ENCODE measurements around the gene TMEM44. TPM values are rescaled to one million over a fixed set of nuclear protein-coding genes. Genes with fewer than 3 reads are reported as not detected.

Gene TMEM44
- total and polyA plus RNA-seq, 10 donors: 5.5 to 30.3 (median 22.1) TPM

DNA sequence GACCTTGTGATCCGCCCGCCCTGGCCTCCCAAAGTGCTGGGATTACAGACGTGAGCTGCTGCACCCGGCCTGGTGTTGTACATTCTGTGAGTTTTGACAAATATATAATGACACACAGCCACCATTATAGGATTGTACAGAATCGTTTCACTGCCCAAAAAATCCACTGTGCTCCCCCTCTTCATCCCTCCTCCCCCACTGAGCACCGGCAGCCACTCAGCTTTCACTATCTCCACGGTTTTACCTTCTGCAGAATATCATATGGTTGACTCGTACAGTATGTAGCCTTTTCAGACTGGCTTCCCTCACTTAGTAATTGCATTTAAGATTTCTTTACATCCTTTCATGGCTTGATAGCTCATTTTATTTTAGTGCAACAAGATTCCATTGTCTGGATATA is 89.7 kb downstream of the TMEM44 start:
- intact Hi-C loops (cut with DNase I; ENCODE audit: low total_unique reads): no loop called here
- 85 to 97% (median 93%) methylated on average over 8 of the region's 8 CpGs for WGBS, 5 donors
- H3K4me1 ChIP-seq: peaks cover 0 to 18% (median 4%) of the 10 kb centered on the region in 6 donors
- TF ChIP-seq, protein P1, sequence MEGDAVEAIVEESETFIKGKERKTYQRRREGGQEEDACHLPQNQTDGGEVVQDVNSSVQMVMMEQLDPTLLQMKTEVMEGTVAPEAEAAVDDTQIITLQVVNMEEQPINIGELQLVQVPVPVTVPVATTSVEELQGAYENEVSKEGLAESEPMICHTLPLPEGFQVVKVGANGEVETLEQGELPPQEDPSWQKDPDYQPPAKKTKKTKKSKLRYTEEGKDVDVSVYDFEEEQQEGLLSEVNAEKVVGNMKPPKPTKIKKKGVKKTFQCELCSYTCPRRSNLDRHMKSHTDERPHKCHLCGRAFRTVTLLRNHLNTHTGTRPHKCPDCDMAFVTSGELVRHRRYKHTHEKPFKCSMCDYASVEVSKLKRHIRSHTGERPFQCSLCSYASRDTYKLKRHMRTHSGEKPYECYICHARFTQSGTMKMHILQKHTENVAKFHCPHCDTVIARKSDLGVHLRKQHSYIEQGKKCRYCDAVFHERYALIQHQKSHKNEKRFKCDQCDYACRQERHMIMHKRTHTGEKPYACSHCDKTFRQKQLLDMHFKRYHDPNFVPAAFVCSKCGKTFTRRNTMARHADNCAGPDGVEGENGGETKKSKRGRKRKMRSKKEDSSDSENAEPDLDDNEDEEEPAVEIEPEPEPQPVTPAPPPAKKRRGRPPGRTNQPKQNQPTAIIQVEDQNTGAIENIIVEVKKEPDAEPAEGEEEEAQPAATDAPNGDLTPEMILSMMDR (IDR thresholded peaks at IDR 0.05 in 8 of 11, conservative IDR thresholded peaks at IDR 0.05 in 3 of 11): no peak
- peaks cover 0 to 13% (median 0%) of the 10 kb centered on the region in 8 donors for H3K9me3 ChIP-seq
- no peaks in the 10 kb centered on the region for H3K36me3 ChIP-seq
- no peak overlapping the region for H3K27ac ChIP-seq
- no peak for DNase-seq
- H3K27me3 ChIP-seq (replicated peaks in 1 of 7): no peaks in the 10 kb centered on the region
- H3K4me3 ChIP-seq: no peak overlapping the region

DNA sequence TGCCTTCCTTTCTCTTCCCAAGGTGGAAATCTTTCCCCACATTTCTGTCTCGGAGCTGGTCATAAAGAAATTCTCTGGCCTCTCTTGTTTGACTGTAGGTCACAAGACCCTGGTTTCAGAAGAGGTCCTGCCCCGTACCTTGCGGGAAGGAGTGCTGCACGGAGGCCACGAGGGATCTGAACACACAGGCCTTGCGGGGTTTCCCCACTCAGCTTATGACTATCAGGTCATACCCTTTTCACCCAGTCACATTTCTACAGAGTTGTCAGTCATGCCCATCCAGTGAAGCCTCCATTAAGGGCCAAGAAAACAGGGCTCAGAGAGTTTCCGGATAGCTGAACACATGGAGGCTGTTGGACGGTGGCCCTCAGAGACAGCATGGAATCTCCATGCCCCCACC is 91.7 kb downstream of the TMEM44 start:
- Histone ChIP-seq H3K27ac (peak overlapping the region in 1 of 8 donors; percentile 43), H3K4me1 (peaks cover 0 to 25% (median 4%) of the 10 kb centered on the region in 6 donors), H3K27me3 (replicated peaks in 1 of 7) (no peaks in the 10 kb centered on the region), H3K4me3 (no peak overlapping the region), H3K9me3 (peaks cover 0 to 3% (median 0%) of the 10 kb centered on the region in 8 donors), H3K36me3 (no peaks in the 10 kb centered on the region)
- TF ChIP-seq, protein P1 (IDR thresholded peaks at IDR 0.05 in 8 of 11, conservative IDR thresholded peaks at IDR 0.05 in 3 of 11): no peak
- TF ChIP-seq POLR2A (IDR thresholded peaks at IDR 0.05): no peak
- no peak for TF ChIP-seq POLR2AphosphoS5 (IDR thresholded peaks at IDR 0.05)
- no peak for DNase-seq
- WGBS, 5 donors: 78 to 90% (median 86%) methylated on average over 8 of the region's 8 CpGs
- intact Hi-C loops (cut with DNase I; ENCODE audit: low total_unique reads): no loop called here

DNA sequence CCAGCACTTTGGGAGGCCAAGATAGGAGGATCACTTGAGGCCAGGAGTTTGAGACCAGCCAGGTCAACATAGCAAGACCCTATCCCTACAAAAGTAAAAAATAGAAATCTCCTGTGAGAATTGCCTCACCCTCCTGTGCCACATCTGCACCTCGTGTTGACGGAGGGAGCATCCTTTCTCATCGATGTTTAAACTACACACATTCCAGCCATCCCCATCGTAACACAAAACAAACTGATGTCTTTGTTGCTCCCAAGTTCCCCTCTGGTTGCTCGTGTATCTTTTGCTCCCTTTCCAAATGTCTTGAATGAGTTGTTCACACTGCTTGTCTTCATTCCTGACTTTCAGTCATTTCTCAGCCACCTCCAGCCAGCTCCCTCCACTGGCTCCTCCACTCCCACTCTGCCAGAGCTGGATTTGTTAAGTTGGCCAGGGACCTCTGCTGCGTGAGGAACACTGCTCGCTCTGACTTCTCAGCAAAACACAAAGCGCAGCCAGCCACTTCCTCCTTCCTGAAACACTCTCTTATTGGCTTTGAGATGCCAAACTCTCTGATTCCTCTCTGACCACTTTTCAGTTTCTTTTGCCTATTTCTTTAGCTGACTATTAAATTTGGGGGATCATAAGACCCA is 92.8 kb downstream of the TMEM44 start:
- peaks cover 0 to 25% (median 4%) of the 10 kb centered on the region in 6 donors for H3K4me1 ChIP-seq
- peak; percentile 79 for DNase-seq
- 45 to 56% (median 50%) methylated on average over 8 of the region's 8 CpGs for WGBS, 5 donors
- TF ChIP-seq POLR2AphosphoS5 (IDR thresholded peaks at IDR 0.05) (peak in 1 of 3 donors; percentile 25), POLR2A (IDR thresholded peaks at IDR 0.05) (no peak)
- no peaks in the 10 kb centered on the region for H3K27me3 ChIP-seq (replicated peaks in 1 of 7)
- no peak overlapping the region for H3K4me3 ChIP-seq
- peak overlapping the region in 6 of 8 donors; percentile 1 to 50 (median 43) for H3K27ac ChIP-seq
- no peaks in the 10 kb centered on the region for H3K36me3 ChIP-seq
- peaks cover 0 to 1% (median 0%) of the 10 kb centered on the region in 8 donors for H3K9me3 ChIP-seq
- intact Hi-C loops (cut with DNase I; ENCODE audit: low total_unique reads): no loop called here

GRCh38 chr3:194539498-194539897 is 93.7 kb downstream of the TMEM44 start:
- intact Hi-C loops (cut with DNase I; ENCODE audit: low total_unique reads): no loop called here
- TF ChIP-seq, protein P1 (IDR thresholded peaks at IDR 0.05 in 8 of 11, conservative IDR thresholded peaks at IDR 0.05 in 3 of 11): no peak
- TF ChIP-seq POLR2AphosphoS5 (IDR thresholded peaks at IDR 0.05) (no peak), POLR2A (IDR thresholded peaks at IDR 0.05) (no peak)
- DNase-seq: no peak
- no peak overlapping the region for H3K27ac ChIP-seq
- no peak overlapping the region for H3K4me3 ChIP-seq
- H3K4me1 ChIP-seq: peaks cover 0 to 25% (median 4%) of the 10 kb centered on the region in 6 donors
- 91 to 98% (median 93%) methylated on average over 3 of the region's 3 CpGs for WGBS, 5 donors
- H3K36me3 ChIP-seq: no peaks in the 10 kb centered on the region
- peaks cover 0 to 10% (median 6%) of the 10 kb centered on the region in 8 donors for H3K9me3 ChIP-seq
- H3K27me3 ChIP-seq (replicated peaks in 1 of 7): no peaks in the 10 kb centered on the region
